Calu3 (cell line): ENCODE measurements around the gene IFITM1. TPM values are rescaled to one million over a fixed set of nuclear protein-coding genes. Genes with fewer than 3 reads are reported as not detected.

Experiments
- BruUV-seq: library from RNA; stranded (reverse); fragments of 400-500 nt; replicated peaks from 2 replicates; lab custom pipeline; 2021; lab: Mats Ljungman, UMichigan
- CTCF ChIA-PET: fragments of 300-600 bp; sonication (Branson Sonifier 250); formaldehyde crosslinking; loops from one replicate; lab custom pipeline; 2022; ENCODE audit warnings: antibody characterized with exemption; lab: Charles Lee
- DNase-seq: peaks from one replicate; pipeline ENCODE4 v3.0.0; 2022
- H3K27ac Mint-ChIP-seq: one replicate; pipeline ENCODE4 v1.8.0; 2022; ENCODE audit warnings: mixed read lengths; ENCODE audit not compliant: unreplicated experiment
- H3K27me3 Mint-ChIP-seq: one replicate; pipeline ENCODE4 v1.8.0; 2022; ENCODE audit warnings: mixed read lengths; ENCODE audit not compliant: unreplicated experiment
- H3K36me3 Mint-ChIP-seq: one replicate; pipeline ENCODE4 v1.8.0; 2022; ENCODE audit warnings: mild to moderate bottlenecking, moderate library complexity, mixed read lengths; ENCODE audit not compliant: insufficient read depth, unreplicated experiment
- H3K4me1 Mint-ChIP-seq: one replicate; pipeline ENCODE4 v1.8.0; 2022; ENCODE audit warnings: mild to moderate bottlenecking, low read depth, mixed read lengths; ENCODE audit not compliant: unreplicated experiment
- H3K4me3 Mint-ChIP-seq: one replicate; pipeline ENCODE4 v1.8.0; 2022; ENCODE audit warnings: mild to moderate bottlenecking, low read depth, moderate library complexity, mixed read lengths; ENCODE audit not compliant: unreplicated experiment
- H3K9me3 Mint-ChIP-seq: one replicate; pipeline ENCODE4 v1.8.0; 2022; ENCODE audit warnings: low read depth, mixed read lengths; ENCODE audit not compliant: unreplicated experiment
- CTCF ChIP-seq: fragments of 200-600 bp; IDR thresholded peaks from one replicate; pipeline ENCODE4 v1.8.0; 2022; ENCODE audit warnings: antibody characterized with exemption; ENCODE audit not compliant: unreplicated experiment
- intact Hi-C: fragments of 100-400 bp; cut with micrococcal nuclease; formaldehyde crosslinking; loops from one replicate; pipeline ENCODE4 v1.10.0; 2022; ENCODE audit not compliant: unreplicated experiment
- total RNA-seq: library from RNA; stranded (reverse); gene quantifications from 2 replicates; pipeline ENCODE4 v1.2.3, GENCODE V29; 2022

IFITM1 gene
- total RNA-seq, 1 experiment from 2014 or later, result 45.6 TPM

GRCh38 chr11:279966-280705 lies 33.7 kb upstream of the IFITM1 start:
- intact Hi-C loops, result no loop called here
- Mint-ChIP-seq H3K36me3 (no peaks in the 10 kb centered on the region), H3K4me3 (peak overlapping the region; percentile 21), H3K27ac (no peak overlapping the region), H3K27me3 (peaks cover 90% of the 10 kb centered on the region), H3K9me3 (peaks cover 5% of the 10 kb centered on the region), H3K4me1 (no peaks in the 10 kb centered on the region)
- CTCF ChIA-PET, result interaction anchor here (0.5 to 0.7 kb wide), 3 partner anchors 22 to 114 kb away, joined by 3 to 4 read pairs (median 3); partner anchors contain the start of gene PKP3
- no peak for TF ChIP-seq CTCF
- BruUV-seq, result no TSS peak
- DNase-seq, result peak; percentile 27

GRCh38 chr11:280706-281485 lies 32.9 kb upstream of the IFITM1 start:
- H3K27me3 Mint-ChIP-seq, result peaks cover 90% of the 10 kb centered on the region
- DNase-seq, result no peak
- H3K36me3 Mint-ChIP-seq, result no peaks in the 10 kb centered on the region
- no peak for TF ChIP-seq CTCF
- H3K9me3 Mint-ChIP-seq, result peaks cover 5% of the 10 kb centered on the region
- no peaks in the 10 kb centered on the region for H3K4me1 Mint-ChIP-seq
- peak overlapping the region; percentile 21 for H3K4me3 Mint-ChIP-seq
- no peak overlapping the region for H3K27ac Mint-ChIP-seq
- BruUV-seq, result no TSS peak
- intact Hi-C loops, result no loop called here
- CTCF ChIA-PET, result interaction anchor here (0.5 to 0.7 kb wide), 3 partner anchors 23 to 113 kb away, joined by 3 to 4 read pairs (median 3); partner anchors contain the start of gene PKP3

- Mint-ChIP-seq H3K9me3 (peaks cover 3% of the 10 kb centered on the region), H3K27ac (no peak overlapping the region), H3K4me3 (no peak overlapping the region), H3K27me3 (peaks cover 90% of the 10 kb centered on the region), H3K4me1 (no peaks in the 10 kb centered on the region), H3K36me3 (no peaks in the 10 kb centered on the region)
- no peak for DNase-seq
- no peak for TF ChIP-seq CTCF
- intact Hi-C loops, result no loop called here
- CTCF ChIA-PET, result no interaction called here
- no TSS peak for BruUV-seq
Measured at GRCh38 chr11:281486-282161, 32.2 kb upstream of the IFITM1 start.

- no peaks in the 10 kb centered on the region for H3K4me1 Mint-ChIP-seq
- DNase-seq, result no peak
- H3K36me3 Mint-ChIP-seq, result no peaks in the 10 kb centered on the region
- peaks cover 90% of the 10 kb centered on the region for H3K27me3 Mint-ChIP-seq
- TF ChIP-seq CTCF, result no peak
- no peak overlapping the region for H3K4me3 Mint-ChIP-seq
- no peak overlapping the region for H3K27ac Mint-ChIP-seq
- intact Hi-C loops, result no loop called here
- no TSS peak for BruUV-seq
- CTCF ChIA-PET, result no interaction called here
- H3K9me3 Mint-ChIP-seq, result no peaks in the 10 kb centered on the region
Measured at GRCh38 chr11:282171-282570, 31.7 kb upstream of the IFITM1 start.
